ENCODE data around the gene MMGT1. TPM values are rescaled to one million over a fixed set of nuclear protein-coding genes. Genes with fewer than 3 reads are reported as not detected.
"Not testable (repeated sequence)": the region's sequence is repeated elsewhere in the genome, so short reads cannot be mapped to it uniquely, and the experiment has no call there.

Gene MMGT1
- total RNA-seq, 2 donors from 2014 or later, result 23.6 to 27.2 TPM

DNA sequence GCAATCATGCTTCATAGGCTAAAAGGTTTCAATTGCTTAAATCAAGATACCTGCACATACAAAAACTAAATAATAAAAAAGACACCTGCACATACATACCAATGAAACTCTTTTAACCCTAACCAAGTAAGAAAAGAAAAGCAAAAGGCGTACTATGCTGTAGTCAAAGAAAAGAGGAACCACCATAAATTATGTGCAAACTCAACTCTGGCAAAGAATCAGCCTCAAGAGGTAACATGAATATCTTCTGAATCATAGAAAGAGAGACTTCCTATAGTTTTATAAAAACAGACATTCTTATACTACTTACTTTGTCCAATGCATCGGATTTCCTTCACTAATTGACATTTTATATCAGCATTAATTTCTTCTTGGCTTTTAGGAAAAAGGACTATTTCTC lies 29.3 kb downstream of the MMGT1 start:
- DNase-seq, result no peak
- intact Hi-C loops (cut with DNase I, micrococcal nuclease), result no loop called here
- no peak for ATAC-seq

DNA sequence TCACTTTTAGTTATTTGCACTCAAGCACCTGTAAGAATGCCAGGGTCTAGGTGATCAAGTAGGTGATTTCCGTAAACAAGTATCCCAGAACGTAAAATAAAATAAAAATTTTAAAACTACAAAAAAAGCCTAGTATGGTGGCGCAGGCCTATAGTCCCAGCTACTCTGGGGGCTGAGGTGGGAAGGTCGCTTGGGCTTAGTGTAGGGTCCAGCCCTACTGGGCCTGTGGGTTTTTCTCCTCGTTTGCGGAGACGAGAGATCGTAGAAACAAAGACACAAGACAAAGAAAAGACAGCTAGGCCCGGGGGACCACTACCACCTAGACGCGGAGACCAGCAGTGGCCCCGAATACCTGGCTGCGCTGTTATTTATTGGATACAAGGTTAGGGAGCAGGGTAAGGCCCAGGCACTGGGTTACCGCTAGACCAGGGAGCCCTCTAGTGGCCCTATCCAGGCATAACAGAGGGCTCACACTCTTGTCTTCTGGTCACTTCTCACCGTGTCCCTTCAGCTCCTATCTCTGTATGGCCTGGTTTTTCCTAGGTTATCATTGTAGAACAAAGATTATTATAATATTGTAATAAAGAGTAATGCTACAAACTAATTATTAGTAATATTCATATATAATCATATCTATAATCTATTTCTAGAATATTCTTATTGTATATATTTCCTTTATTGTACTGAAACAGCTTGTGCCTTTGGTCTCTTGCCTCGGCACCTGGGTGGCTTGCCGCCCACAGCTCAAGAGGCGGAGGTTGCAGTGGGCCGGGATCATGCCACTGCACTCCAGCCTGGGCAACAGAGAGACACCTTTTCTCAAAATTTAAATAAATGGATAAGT lies 41.9 kb downstream of the MMGT1 start:
- intact Hi-C loops (cut with DNase I, micrococcal nuclease), result no loop called here
- ATAC-seq (peak; percentile 69), DNase-seq (peak in 1 of 2 donors; percentile 62)

DNA sequence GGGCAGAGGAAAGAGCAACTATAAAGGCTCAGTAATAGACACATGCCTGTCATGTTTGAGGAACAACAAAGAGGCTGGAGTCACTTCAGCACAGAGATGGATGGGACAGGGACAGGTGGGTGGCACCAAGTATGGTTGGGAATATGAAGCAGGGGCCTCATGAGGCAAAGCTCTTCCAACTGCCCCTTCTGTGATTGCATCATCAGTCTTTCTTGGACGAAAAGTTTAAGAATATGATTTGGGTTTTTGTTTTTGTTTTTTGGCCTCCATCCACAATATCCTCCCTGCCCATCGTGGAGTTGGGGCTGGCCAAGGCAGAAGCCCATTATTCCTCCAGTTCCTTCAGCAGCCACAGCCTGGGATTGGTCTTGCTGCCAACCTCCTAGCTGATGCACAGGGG lies 45.9 kb downstream of the MMGT1 start:
- no peak for DNase-seq
- no peak for ATAC-seq
- intact Hi-C loops (cut with DNase I, micrococcal nuclease), result no loop called here

DNA sequence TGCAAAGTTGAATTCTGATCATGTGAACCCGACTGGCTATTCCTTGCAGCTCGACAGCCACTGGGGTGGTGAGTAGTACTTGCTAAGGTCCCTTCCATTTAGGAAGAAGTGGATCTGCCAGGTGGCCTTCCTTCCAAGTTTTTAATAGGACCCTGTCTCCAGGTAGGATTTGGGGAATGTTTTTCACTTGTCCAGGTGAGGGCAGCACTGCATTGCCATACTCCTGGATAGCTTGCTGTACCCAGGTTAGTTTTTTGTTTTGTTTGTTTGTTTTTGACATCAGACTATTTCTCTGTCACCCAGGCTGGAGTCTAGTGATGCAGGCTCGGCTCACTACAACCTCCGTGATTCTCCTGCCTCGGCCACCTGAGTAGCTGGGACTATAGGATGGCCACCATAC lies 50.4 kb downstream of the MMGT1 start:
- no peak for ATAC-seq
- no peak for DNase-seq
- intact Hi-C loops (cut with DNase I, micrococcal nuclease), result no loop called here

DNA sequence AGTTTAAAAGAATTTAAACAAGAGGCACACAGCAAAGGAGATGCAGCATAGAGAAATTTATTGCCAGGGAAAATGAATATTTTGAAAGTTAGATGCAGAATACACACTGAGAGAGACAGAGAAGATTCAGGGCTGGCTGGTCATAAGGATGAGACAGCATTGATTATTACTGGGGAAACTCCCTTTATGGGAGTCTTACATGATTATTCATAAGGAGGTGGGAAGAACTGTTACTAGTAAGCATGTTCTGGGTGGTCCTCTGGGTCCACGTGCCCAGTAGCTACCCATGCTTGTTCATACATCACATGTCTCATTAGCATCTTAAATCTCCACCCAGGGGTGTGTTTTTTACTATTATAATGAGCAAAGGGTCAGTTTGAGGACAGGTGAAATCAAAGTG lies 53.3 kb downstream of the MMGT1 start:
- intact Hi-C loops (cut with DNase I, micrococcal nuclease); DNase-seq; ATAC-seq: not testable (repeated sequence)

DNA sequence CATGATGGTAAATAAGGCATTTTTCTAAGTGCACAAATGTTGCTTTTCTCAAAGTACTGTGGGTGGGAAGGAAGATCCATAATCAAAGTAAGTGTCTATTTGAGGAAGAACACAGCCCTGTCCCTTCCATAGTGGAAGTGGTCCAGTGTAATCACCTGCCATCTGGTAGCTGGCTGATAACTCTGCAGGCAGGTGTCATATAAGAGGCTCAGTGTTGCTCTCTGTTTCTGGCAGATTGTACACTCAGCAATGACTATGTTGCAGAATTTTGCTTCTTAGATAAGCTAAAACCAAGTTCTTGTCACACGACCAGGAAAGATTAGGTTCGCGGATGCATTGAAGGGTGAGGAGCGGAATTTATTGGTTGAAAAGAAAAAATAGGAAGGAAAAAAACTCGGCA lies 59.4 kb downstream of the MMGT1 start:
- ATAC-seq (no peak), DNase-seq (no peak)
- intact Hi-C loops (cut with DNase I, micrococcal nuclease), result no loop called here

Other genes starting within 250 kb of the MMGT1 start
- not detected for gene CT45A3, start 205.8 kb downstream of the MMGT1 start, total RNA-seq
- not detected for gene CT45A5, start 188.5 kb downstream of the MMGT1 start, total RNA-seq
- gene CT45A6, start 171.2 kb downstream of the MMGT1 start, total RNA-seq, result not detected
- gene CT45A2, start 154.0 kb downstream of the MMGT1 start, total RNA-seq, result not detected
- gene CT45A7, start 136.7 kb downstream of the MMGT1 start, total RNA-seq, result not detected
- not detected for gene CT45A8, start 119.5 kb downstream of the MMGT1 start, total RNA-seq
- gene CT45A9, start 102.2 kb downstream of the MMGT1 start, total RNA-seq, result not detected
- gene CT45A10, start 80.5 kb downstream of the MMGT1 start, total RNA-seq, result not detected
- not detected for gene SAGE1, start 80.3 kb downstream of the MMGT1 start, total RNA-seq
- 10 to 100 TPM; 13.1 to 17.3 TPM for gene SLC9A6, start 11.4 kb upstream of the MMGT1 start, total RNA-seq
- 100 to 1,000 TPM in 1 of 2 donors, 10 to 100 TPM in 1; 24.8 to 175 TPM for gene FHL1, start 173.5 kb upstream of the MMGT1 start, total RNA-seq